Smooth muscle cell (in vitro differentiated cells): ENCODE results near the gene HIPK3. TPM values are rescaled to one million over a fixed set of nuclear protein-coding genes. Genes with fewer than 3 reads are reported as not detected.
"Not testable (repeated sequence)": the region's sequence is repeated elsewhere in the genome, so short reads cannot be mapped to it uniquely, and the experiment has no call there.

Experiments used
- DNase-seq: peaks from one replicate; lab custom pipeline; 2025; ENCODE audit not compliant: unreplicated experiment; lab: John Stamatoyannopoulos, UW
- H2AFZ ChIP-seq: fragments of 200-600 bp; sonication (generic); 2 replicates; pipeline ENCODE4 v1.6.0; 2016; ENCODE audit warnings: antibody characterized with exemption, low read depth, mild to moderate bottlenecking
- H3F3A ChIP-seq: fragments of 200-600 bp; sonication (generic); 2 replicates; pipeline ENCODE4 v1.6.0; 2017; ENCODE audit warnings: antibody characterized with exemption, low read depth
- H3K27ac ChIP-seq: fragments of 200-600 bp; sonication (generic); 2 replicates; pipeline ENCODE4 v1.5.1; 2016; ENCODE audit warnings: low read depth, mild to moderate bottlenecking
- H3K27me3 ChIP-seq: fragments of 200-600 bp; sonication (generic); 2 replicates; pipeline ENCODE4 v1.6.1; 2016; ENCODE audit warnings: low read depth, mild to moderate bottlenecking
- H3K36me3 ChIP-seq: fragments of 200-600 bp; sonication (generic); 2 replicates; pipeline ENCODE4 v1.5.1; 2016; ENCODE audit warnings: low read depth
- H3K4me1 ChIP-seq: fragments of 200-600 bp; sonication (generic); 2 replicates; pipeline ENCODE4 v1.5.1; 2016; ENCODE audit warnings: low read depth
- H3K4me2 ChIP-seq: fragments of 200-600 bp; sonication (generic); 2 replicates; pipeline ENCODE4 v1.6.0; 2016; ENCODE audit warnings: mild to moderate bottlenecking
- H3K4me3 ChIP-seq: fragments of 200-600 bp; sonication (generic); 2 replicates; pipeline ENCODE4 v1.5.1; 2016; ENCODE audit warnings: mild to moderate bottlenecking
- H3K79me2 ChIP-seq: fragments of 200-600 bp; sonication (generic); 2 replicates; pipeline ENCODE4 v1.6.0; 2016; ENCODE audit warnings: low read depth, mild to moderate bottlenecking
- H3K9ac ChIP-seq: fragments of 200-600 bp; sonication (generic); 2 replicates; pipeline ENCODE4 v1.6.0; 2016; ENCODE audit warnings: low read depth
- H3K9me3 ChIP-seq: fragments of 200-600 bp; sonication (generic); replicated peaks from 2 replicates; pipeline ENCODE4 v1.5.1; 2016; ENCODE audit warnings: low read depth
- H4K20me1 ChIP-seq: fragments of 200-600 bp; sonication (generic); 2 replicates; pipeline ENCODE4 v1.6.0; 2016; ENCODE audit warnings: low read depth
- CTCF ChIP-seq: fragments of 200-600 bp; sonication (generic); IDR thresholded peaks from 2 replicates; pipeline ENCODE4 v1.5.1; 2017; ENCODE audit warnings: borderline replicate concordance, mild to moderate bottlenecking, antibody characterized with exemption; ENCODE audit not compliant: insufficient read depth, poor library complexity, severe bottlenecking
- WGBS: methylation state at CpG from one replicate; pipeline ENCODE4 v1.1.7; 2016; ENCODE audit warnings: low lambda C conversion rate; 5-methylcytosine and 5-hydroxymethylcytosine counted together
- polyA plus RNA-seq: library from polyadenylated mRNA; unstranded; fragments of >200 nt; fragmentation: Nextera tagmentation; extraction: Ambion mirVana; gene quantifications from 2 replicates; pipeline ENCODE4 v1.2.1, GENCODE V29; 2016
- total RNA-seq: library from RNA; depleted of rRNA; stranded (reverse); fragments of >200 nt; gene quantifications from 2 replicates; pipeline ENCODE4 v1.2.3, GENCODE V29; 2014

Gene HIPK3
- total and polyA plus RNA-seq, 2 experiments from 2014 or later, result 15.3 to 80.0 TPM

GRCh38 chr11:33257897-33258630 lies 883 bp downstream of the HIPK3 start:
- peak overlapping the region; percentile 99 for H3K9ac ChIP-seq
- H3K9me3 ChIP-seq, result no peaks in the 10 kb centered on the region
- TF ChIP-seq CTCF, result no peak
- peaks cover 46% of the 10 kb centered on the region for H4K20me1 ChIP-seq
- peak; percentile 89 for DNase-seq
- H3K79me2 ChIP-seq, result peaks cover 46% of the 10 kb centered on the region
- H3K36me3 ChIP-seq, result no peaks in the 10 kb centered on the region
- WGBS, result under 1% methylated on average over 72 of the region's 83 CpGs
- H3K4me1 ChIP-seq, result peaks cover 34% of the 10 kb centered on the region
- peak overlapping the region; percentile 93 for H2AFZ ChIP-seq
- H3K27me3 ChIP-seq, result no peaks in the 10 kb centered on the region
- peaks cover 4% of the 10 kb centered on the region for H3F3A ChIP-seq
- peak overlapping the region; percentile 98 for H3K4me3 ChIP-seq
- peak overlapping the region; percentile 99 for H3K27ac ChIP-seq
- H3K4me2 ChIP-seq, result peak overlapping the region; percentile 87

GRCh38 chr11:33258631-33259205 lies 1.5 kb downstream of the HIPK3 start:
- peak overlapping the region; percentile 87 for H3K4me2 ChIP-seq
- H3K4me1 ChIP-seq, result peaks cover 34% of the 10 kb centered on the region
- 1% methylated on average over 14 of the region's 14 CpGs for WGBS
- peak overlapping the region; percentile 99 for H3K27ac ChIP-seq
- TF ChIP-seq CTCF, result no peak
- H2AFZ ChIP-seq, result peak overlapping the region; percentile 6
- H3K9ac ChIP-seq, result peak overlapping the region; percentile 99
- H3F3A ChIP-seq, result peaks cover 4% of the 10 kb centered on the region
- no peaks in the 10 kb centered on the region for H3K9me3 ChIP-seq
- no peaks in the 10 kb centered on the region for H3K27me3 ChIP-seq
- H3K4me3 ChIP-seq, result peak overlapping the region; percentile 98
- no peaks in the 10 kb centered on the region for H3K36me3 ChIP-seq
- DNase-seq, result no peak
- peaks cover 52% of the 10 kb centered on the region for H4K20me1 ChIP-seq
- H3K79me2 ChIP-seq, result peaks cover 53% of the 10 kb centered on the region

- H4K20me1 ChIP-seq, result peaks cover 64% of the 10 kb centered on the region
- H3F3A ChIP-seq, result peaks cover 4% of the 10 kb centered on the region
- WGBS, result 55% methylated on average over 2 of the region's 2 CpGs
- H3K9ac ChIP-seq, result peak overlapping the region; percentile 99
- DNase-seq, result no peak
- H3K4me3 ChIP-seq, result peak overlapping the region; percentile 98
- TF ChIP-seq CTCF, result no peak
- no peaks in the 10 kb centered on the region for H3K36me3 ChIP-seq
- H3K4me1 ChIP-seq, result peaks cover 34% of the 10 kb centered on the region
- H3K27ac ChIP-seq, result peak overlapping the region; percentile 99
- peak overlapping the region; percentile 87 for H3K4me2 ChIP-seq
- H3K27me3 ChIP-seq, result no peaks in the 10 kb centered on the region
- peaks cover 64% of the 10 kb centered on the region for H3K79me2 ChIP-seq
- H3K9me3 ChIP-seq, result no peaks in the 10 kb centered on the region
- no peak overlapping the region for H2AFZ ChIP-seq
Observed at GRCh38 chr11:33259869-33260268, 2.7 kb downstream of the HIPK3 start.

- H4K20me1 ChIP-seq, result peaks cover 78% of the 10 kb centered on the region
- not testable (repeated sequence) for DNase-seq, H3K36me3 ChIP-seq, H3K27ac ChIP-seq, H3K27me3 ChIP-seq, H2AFZ ChIP-seq, H3K9ac ChIP-seq, H3K4me2 ChIP-seq, H3K4me3 ChIP-seq, H3F3A ChIP-seq, H3K9me3 ChIP-seq
- peaks cover 79% of the 10 kb centered on the region for H3K79me2 ChIP-seq
- H3K4me1 ChIP-seq, result peaks cover 31% of the 10 kb centered on the region
- WGBS, result 94% methylated on average over 1 of the region's 1 CpG
Observed at GRCh38 chr11:33261350-33261749, 4.2 kb downstream of the HIPK3 start.
